ENCODE data around the gene SEC22C.

- no peak for TF ChIP-seq CTCF (IDR thresholded peaks at IDR 0.05)
- TF ChIP-seq POLR2AphosphoS5 (IDR thresholded peaks at IDR 0.05) = no peak
- no peak for TF ChIP-seq POLR2A (IDR thresholded peaks at IDR 0.05)
Measured at GRCh38 chr3:42550250-42550649, 31.5 kb downstream of the SEC22C start.

Measured in prostate gland (tissue), 2 donors.